Stimulated activated CD4-positive, alpha-beta T cell treated with anti-CD3 and anti-CD28 coated beads, Interleukin-4, amount 100 ng/mL, for 24 hours (primary cell): ENCODE results near the gene ECE1.
"Not testable (repeated sequence)": the region's sequence is repeated elsewhere in the genome, so short reads cannot be mapped to it uniquely, and the experiment has no call there.

Experiments used
- DNase-seq: peaks from one replicate; pipeline ENCODE4 v3.0.0-alpha.2; 2020

The ECE1 gene

DNA sequence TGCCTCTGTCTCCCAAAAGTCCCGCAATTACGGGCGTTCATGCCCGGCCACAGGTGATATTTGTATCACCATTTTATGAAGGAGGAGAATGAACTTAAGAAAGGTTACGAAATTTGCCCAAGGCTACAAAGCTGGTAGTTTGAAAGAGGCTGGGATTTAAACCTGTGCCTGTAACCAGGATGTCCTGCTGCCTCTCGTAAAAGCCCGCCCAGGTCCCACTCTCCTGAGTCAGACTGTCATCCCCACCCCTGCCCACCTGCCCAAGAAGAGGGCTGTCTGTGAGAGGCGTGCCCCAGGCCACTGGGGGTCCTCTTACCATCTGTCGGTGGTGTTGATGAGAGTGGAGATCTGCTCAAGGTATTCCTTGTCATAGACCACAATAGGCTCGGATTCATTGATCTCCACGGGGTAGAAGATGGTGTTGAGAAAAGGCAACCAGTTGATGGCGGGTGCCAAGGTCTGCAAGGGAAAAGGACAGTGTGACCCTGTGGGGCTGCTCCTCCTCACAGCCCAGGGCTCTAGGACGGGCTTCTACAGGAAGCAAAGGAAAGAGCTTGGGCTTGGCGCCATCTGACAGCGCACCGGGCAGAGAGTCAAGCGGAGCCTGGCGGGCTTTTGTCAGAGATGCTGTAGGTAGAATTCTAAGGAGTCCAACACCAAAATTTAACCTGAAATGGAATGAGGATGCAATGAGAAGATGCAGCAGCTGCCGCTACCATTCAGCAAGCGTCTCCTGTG, 43.2 kb downstream of the ECE1 start:
- no peak for DNase-seq

DNA sequence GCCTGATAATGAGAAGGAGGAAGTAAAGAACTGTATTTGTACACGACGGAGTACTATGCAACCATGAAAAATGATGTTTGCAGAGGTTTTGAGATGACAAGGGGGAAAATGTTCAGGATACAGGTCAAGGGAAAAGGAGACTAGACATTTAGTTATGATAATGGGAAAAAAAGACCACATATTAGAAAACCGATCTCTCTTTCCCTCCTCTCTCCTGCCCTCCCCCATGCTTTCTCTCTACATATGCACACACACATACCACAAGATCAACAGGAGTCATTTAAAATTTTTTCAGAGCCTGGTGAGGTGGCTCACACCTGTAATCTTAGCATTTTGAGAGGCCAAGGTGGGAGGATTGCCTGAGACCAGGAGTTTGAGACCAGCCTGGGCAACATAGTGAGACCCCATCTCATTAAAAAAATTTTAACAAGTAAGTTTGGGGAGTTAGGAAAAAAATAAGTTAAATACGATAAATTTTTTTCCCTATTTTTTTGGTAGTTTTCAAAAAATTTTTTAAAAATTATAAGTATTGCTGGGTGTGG, 44.5 kb downstream of the ECE1 start:
- no peak for DNase-seq

DNA sequence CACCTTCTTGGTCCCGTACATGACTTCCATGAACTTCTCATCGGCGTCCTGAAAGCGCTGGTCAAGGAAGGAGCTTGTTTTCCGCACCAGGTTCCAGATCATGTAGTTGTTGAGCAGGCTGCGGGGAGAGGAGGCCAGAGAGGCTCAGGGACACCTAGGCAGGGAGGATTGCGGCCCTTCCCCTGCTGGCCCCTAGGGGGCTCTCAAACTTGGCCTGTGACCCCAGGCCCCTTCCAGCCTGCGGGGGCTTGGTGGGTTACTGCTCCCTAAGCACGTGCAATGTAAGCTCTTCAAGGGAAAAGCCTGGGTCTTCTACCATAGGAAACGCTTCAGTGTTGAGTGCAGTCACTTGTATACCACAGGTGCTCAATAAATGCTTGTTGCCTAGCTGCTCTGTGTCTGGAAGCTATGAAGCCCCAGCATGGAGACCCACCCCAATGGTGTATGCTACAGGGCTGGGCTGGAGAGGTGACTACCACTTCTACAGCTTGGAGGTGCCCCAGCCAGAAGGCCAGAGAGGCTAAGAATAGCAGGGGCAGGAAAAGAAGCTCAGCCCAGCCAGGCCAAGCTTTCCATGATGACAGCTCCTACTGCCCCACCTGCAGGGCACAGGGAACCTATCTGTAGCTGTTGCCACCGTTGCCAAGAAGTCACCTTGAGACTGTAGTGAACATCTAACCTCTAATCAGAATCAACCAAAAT, 45.1 kb downstream of the ECE1 start:
- DNase-seq, result no peak

DNA sequence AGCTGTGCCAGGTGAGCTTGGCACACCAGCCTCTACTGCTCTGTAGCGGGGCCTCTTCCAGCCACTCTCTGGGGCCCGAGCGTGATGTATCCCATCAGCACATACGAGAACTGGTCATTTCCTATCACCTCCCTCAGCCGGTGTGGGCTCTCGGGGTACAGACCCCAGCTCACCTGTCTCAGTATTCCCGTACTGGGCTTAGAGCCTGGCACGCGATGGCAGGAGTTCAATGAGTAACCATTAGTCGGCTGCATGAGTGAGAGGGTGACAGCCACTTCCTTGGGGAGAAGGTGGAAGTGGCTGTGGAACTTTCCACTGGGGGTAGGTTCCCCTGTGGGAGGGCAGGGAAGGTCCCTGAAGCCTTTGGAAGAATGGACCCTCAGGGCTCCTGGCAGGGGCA, 46.1 kb downstream of the ECE1 start:
- no peak for DNase-seq

DNA sequence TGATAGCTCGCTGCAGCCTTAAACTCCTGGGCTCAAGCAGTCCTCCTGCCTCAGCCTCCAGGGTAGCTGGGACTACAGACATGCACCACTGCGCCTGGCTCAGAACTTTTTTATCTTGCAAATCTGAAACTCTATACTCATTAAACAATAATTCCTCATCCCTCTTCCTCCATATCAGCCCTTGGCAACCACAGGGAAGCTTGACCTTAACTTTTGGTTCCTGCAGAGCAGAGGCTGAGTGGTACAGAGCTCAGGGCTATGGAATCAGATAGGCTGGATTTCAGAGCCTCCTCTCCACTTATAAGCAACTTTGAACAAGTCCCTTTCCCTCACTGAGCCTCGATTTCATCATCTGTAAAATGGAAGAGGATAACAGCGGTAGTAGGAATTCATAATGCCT, 47.4 kb downstream of the ECE1 start:
- DNase-seq, result no peak

DNA sequence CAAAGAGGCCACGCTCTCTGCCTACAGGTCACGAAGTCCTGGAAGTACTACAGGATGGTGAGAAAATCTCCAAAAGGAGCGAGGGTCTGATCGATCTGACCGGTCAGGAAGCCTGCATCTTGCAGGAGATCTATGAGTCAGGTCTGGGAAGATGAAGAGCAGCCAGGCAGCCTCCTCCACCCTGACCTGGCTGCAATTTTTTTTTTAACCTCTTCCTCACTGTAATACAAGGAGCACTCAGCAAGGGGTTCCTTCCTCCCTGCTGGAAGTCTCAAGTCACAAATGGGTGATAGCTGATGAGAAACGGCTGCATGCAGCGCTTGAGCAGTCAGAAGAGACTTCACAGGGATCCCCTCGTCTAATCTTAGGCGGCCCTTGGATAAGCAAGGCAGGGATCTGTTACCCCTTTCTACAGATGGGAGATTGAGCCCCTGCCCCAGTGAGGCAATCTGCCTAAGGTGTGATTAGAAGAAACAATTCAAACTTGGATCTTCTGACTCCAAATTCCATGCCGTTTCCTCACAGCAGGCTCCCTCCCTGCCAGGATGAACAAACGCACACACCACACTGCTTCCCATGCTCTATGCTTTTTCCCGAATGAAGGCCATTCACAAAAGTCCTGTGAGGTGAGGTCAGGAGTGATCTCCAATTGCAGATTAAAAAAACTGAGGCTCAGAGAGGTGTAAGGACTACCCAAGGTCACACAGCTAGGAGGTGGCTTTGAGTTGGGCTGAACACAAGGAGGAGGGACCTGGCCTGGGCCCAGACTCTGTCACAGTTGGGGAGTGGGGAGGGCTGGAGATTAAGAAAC, 48.3 kb downstream of the ECE1 start:
- no peak for DNase-seq

DNA sequence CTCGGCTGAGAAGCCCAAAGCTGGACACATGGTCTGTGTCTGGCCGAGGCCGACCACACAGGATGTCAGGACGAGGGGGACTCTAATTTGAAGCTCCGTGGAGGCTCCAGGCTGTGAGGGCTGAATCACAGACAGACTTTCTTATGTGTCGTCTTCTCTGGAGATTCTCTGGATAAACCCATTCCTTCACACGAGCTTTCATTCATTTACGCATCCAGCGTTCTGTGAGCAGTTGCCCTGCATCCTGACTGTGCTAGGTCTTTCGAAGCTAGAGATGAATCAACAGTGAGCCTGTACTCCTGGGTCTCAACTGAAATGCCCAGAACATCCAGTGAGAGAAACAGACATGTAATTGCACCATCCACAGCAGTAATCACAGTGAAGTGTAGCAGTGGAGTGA, 49.6 kb downstream of the ECE1 start:
- no peak for DNase-seq

DNA sequence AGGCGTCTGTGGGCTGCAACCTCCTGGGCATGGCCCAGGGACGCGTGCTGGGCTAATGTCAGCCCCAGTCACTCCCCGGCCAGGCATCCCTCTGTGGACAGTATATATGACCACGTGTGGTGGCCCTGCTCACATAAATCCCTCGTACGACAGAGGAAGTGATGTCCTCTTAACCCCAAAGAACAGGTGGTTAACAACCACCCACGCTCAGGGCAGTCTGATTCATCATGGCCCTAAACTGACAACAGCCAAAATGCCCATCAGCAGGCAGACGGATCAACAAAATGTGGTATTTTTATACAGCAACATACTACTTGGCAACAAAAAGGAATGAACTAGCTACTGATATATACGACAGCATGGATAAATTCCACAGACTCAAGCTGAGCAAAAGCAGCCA, 51.0 kb downstream of the ECE1 start:
- DNase-seq, result no peak

DNA sequence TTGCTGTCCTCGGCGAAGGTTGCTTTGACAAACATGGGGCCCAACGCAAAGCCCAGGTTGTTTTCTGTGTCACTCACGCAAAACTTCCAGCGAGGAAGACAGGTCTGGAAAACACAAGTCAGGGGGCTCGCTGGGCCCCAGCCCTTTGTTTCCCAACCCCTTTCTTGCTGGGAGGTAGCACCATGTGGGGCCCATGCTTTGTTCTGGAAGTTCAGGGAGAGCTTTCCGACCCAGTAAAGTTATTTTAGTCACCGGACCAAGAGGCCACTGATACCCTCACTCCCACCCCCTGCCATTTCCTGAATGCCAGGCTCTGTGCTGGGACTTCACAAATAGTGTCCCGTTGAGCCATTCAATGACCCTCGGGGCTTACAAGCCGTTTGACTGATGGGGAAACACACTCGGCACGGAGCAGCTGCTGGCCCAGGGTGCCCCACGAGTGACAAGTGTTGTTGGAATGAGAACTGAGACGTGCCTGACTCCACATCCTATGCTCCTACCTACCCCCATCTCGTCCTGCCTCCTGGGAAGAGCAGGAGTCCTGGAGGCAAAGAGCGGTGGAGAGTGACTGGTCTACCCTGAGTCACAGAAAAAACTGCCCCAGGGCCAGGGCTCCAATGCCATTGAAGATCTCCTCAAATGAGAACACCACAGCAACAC, 52.0 kb downstream of the ECE1 start:
- no peak for DNase-seq

DNA sequence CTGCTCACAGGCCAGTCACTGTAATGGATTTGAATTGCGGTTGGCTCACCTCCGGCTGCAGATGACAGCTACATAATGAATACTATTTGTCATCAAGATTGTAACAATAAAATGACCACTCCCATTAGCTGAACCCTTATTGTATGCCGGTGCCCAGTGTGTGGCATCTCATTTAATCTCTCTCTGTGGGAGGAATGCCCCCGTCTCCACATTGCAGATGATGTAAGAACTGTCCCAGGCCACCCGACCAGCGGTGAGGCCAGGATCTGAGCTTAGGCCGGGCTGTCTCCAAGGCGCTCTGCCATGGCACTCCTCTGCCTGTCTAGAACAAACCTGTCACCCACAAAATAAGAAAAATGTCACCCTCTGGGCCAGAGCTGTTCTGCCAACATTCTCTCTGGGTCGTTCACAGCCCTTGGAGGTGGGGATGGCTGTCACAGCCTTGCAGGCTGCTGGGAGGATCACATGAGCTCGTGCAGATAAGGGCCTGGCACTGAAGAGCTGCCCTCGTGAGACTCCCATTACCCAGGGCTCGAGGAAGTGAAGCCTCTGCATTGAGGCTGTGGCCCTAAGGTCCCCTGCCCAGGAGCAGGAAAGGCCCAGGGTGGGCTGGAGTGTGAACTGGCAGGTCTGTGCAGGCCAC, 52.7 kb downstream of the ECE1 start:
- no peak for DNase-seq

DNA sequence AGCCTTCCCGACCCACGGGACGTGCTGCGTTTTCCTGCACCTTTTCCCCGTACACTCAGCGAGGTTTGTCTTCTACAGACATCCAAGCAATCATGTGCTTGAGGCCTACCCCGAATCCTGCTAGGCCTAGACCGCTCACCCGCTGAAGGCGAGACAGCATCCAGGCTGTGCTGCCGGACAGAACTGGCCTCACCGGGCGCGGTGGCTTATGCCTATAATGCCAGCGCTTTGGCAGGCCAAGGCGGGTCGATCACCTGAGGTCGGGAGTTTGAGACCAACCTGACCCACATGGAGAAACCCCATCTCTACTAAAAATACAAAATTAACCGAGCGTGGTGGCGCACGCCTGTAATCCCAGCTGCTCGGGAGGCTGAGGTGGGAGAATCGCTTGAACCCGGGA, 54.1 kb downstream of the ECE1 start:
- DNase-seq, result no peak

DNA sequence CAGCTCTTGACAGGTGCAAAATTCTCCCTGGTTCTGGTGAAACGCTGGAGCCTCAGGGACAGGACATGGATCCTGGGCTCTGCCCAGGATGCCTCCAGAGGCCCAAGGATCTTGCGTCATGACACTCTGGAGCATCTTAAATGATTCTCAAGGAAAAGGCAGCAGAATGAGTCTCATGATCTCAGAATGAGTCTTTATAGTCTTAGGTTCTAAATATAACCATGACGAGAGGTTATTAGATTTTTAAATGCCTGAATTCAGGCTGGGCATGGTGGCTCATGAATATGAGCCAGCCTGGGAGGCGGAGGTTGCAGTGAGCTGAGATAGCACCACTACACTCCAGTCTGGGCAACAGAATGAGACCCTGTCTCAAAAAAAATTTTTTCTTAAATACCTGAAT, 55.5 kb downstream of the ECE1 start:
- no peak for DNase-seq

DNA sequence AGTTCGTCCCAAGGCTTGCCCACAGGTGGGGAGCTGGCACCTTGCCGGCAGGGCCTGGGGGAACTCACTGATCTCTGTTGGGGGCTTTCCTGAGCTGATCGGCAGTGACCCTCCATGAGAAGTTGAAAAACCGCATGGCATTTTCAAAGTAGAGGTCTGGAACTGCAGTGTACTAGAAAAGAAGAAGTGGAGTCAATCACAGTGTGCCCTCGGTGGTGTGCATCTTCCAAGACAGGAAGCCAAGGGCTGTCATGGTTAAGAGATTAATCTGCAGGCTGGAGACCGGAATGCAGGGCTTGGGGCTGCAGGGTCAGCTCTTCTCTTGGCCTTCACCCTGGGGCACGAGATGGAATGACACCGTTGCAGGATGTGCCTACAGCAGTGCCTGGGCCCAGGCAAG, 56.8 kb downstream of the ECE1 start:
- no peak for DNase-seq

DNA sequence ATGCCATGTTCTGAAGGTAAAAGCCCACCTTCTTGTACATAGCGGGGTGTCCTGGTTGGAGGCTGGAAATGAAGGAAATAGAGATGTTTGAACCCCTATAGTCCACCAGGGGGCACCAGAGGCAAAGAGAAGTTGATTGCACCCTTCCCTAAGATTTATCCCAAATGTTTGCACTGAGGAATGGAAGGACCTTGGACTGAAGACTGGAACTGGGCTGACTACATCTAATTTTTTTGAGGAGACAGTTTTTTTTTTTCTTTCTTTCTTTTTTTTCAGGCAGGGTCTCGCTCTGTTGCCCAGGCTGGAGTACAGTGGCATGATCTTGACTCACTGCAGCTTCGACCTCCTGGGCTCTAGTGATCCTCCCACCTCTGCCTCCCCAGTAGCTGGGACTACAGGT, 58.2 kb downstream of the ECE1 start:
- peak; percentile 43 for DNase-seq

DNA sequence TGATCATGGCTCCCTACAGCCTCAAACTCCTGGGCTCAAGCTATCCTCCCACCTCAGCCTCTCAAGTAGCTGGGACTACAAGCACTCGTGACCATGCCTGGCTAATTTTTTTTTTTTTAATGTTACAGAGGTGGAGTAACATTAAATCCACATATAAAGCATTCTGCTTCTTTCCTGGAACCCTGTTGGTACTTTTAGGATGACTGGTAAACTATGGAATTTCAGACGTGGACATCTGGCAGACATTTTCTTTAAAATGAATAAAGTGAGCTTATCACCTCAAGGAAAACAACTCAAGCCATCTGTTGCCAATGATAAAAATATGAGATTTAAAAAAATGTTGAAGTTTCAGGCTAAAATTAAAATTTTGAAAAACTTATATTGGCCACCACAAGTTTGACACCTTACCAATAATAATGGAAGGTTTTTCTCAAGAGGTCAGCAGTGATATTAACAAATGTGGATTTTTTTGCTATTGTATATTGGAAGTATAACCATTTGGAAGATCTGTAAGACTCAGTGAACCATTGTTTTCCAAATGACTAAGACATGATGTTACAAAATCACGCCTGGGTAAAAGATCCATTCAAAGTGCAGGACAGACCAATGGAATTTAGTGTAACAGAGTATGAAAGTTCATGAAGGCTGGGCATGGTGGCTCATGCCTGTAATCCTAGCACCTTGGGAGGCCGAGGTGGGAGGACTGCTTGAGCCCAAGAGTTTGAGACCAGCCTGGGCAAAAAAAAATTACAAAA, 60.8 kb downstream of the ECE1 start:
- no peak for DNase-seq

DNA sequence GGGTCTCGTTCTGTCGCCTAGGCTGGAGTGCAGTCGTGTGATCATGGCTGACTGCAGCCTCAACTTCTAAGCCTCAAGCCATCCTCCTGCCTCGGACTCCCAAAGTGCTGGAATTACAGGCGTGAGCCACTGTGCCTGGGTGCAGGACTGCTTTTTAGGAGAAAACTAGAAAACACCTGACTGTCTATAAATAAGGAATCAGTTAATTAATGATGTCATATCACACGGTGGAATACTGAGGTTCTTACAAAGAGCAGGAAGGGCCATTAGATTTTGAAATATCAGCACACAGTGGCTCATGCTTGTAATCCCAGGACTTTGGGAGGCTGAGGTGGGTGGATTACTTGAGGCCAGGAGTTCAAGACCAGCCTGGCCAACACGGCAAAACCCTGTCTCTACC, 62.0 kb downstream of the ECE1 start:
- not testable (repeated sequence) for DNase-seq

DNA sequence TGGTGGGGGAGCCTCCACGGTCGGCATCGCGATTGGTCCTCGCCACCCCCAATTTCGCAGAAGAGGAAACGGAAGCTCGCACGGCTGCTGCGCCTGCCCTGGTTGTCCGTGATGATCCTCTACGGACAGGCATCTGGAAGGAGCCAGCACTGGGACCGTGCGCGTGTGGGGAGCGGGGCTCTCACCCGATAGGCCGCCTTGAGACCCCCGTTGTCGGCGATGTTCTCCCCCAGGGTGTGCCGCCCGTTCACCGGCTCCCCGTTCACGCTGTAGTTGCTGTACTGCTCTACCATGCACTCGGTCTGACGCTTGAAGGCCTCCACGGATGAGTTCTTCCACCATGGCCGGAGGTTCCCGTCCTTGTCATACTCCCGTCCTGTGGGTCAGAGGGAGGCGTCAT, 65.2 kb downstream of the ECE1 start:
- DNase-seq, result no peak

DNA sequence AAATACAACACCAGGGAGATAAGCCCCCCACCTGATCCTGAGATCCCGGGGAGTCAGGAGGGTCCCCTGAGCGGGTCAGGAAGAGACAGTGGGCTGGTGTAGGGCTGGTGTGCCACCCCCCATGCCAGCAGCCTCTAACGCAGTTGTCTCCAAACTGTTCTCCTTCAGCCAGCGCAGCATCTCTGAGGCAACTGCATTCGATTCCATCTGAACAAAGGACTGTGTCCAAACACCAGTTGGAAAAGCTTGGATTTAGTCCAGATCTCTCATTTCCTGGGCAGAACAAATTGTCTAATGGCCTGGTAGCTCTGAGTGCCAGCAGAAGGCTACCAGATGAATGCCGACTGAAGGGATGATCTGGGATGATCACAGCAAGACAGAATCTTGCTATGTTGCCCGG, 69.4 kb downstream of the ECE1 start:
- DNase-seq, result no peak

DNA sequence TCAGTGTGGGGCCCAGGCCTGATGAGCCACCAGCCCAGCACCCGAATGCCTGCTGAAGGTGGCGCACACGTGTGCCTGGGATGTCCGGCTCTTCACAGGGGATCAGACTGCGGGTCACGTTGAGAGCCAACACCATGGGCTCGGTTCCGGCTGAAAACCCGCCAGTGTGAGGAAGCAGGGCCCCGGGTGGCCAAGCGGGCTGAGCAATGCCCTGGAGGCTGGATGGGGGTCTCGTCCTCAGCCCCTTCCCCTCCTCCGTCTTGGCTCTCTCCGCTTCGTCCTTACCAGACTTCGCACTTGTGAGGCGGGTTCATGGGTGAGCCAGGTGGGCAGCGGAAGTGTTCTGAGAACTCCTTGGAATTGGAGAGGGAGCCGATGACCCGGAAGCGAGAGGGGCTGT, 70.6 kb downstream of the ECE1 start:
- no peak for DNase-seq

DNA sequence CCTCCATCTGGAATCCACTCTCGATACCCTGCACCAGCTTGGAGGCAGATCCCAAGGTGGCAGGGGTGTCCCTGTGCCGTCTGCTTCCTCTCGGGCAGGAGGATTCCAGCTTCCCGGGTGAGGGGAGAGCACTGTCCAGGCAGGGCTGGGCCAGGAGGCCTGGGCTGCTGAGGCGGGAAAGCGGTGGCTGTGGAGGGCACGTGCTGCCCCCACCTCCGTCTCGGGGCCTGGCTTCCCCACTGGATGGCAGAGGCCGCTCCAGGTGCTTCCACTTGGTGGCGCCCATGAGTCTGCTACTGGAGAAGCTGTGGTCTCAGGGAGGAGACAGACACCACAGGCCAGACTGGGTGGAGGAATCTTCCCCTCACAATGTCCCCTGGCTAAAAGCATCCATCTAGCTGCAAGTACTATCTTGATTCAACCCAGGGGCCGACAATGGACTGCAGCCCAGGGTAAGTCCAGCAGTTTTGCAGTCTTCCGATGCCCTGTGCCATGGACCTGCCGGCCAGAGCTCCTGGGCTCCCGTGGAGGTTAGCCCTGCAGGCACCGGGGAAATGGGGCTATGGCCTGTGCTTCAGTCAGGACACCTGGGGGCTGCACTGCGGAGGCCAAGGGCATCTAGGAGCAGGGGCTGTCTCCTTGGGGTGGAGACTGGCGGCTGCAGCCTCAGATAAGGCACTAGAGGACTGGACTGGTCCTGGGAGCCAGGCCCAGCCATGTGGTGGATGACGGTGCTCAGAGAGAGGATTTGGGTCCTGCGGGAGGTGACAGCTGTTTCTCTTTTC, 72.3 kb downstream of the ECE1 start:
- DNase-seq, result peak; percentile 48
